Right lobe of liver (tissue), 6 donors: ENCODE data around the gene DELE1. TPM values are rescaled to one million over a fixed set of nuclear protein-coding genes. Genes with fewer than 3 reads are reported as not detected.

Source experiments
- ATAC-seq, 4 donors: fragments of 200-7000 bp; cut with Tn5 transposase; one replicate each; pipeline ENCODE4 v1.9.1; 2020; ENCODE audit warnings: mild to moderate bottlenecking in 4 of 4, moderate library complexity in 4 of 4
- DNase-seq, 3 donors: peaks; one replicate each; pipeline ENCODE4 v3.0.0-alpha.2; 2020
- H3K27ac ChIP-seq, 3 donors: fragments of 200-600 bp; one replicate each; pipeline ENCODE4 v1.8.0; 2022
- H3K27me3 ChIP-seq, 2 donors: fragments of 200-600 bp; one replicate each; pipeline ENCODE4 v1.8.0; 2022
- H3K36me3 ChIP-seq, 4 donors: fragments of 200-600 bp; sonication (generic) in 1 of 4; one replicate each; pipeline versions ENCODE4 v1.5.1 to v1.8.0; 2017 to 2022; ENCODE audit warnings: control low read depth in 1 of 4
- H3K4me1 ChIP-seq, 4 donors: fragments of 200-600 bp; sonication (generic) in 1 of 4; one replicate each; pipeline versions ENCODE4 v1.5.1 to v1.8.0; 2017 to 2022; ENCODE audit warnings: control low read depth in 1 of 4
- H3K4me3 ChIP-seq, 3 donors: fragments of 200-600 bp; one replicate each; pipeline ENCODE4 v1.8.0; 2022
- H3K9me3 ChIP-seq, 4 donors: fragments of 200-600 bp; sonication (generic) in 1 of 4; one replicate each; pipeline versions ENCODE4 v1.5.1 to v1.8.0; 2017 to 2022; ENCODE audit warnings: control low read depth in 1 of 4
- CTCF ChIP-seq, 4 donors: fragments of 200-600 bp in 3 of 4; fragments of 450-650 bp in 1 of 4; IDR thresholded peaks; one replicate each; pipeline versions ENCODE4 v1.5.1 to v1.8.0; 2016 to 2022; ENCODE audit warnings: antibody characterized with exemption in 4 of 4, mild to moderate bottlenecking in 2 of 4
- POLR2A ChIP-seq: fragments of 450-650 bp; IDR thresholded peaks from one replicate; pipeline ENCODE4 v1.6.1; 2017; ENCODE audit warnings: antibody characterized with exemption, mild to moderate bottlenecking
- WGBS: methylation state at CpG from one replicate; pipeline ENCODE4 v1.1.6; 2018; ENCODE audit warnings: low coverage, low lambda C conversion rate; ENCODE audit not compliant: insufficient coverage; ENCODE audit errors: missing lambda C conversion rate; 5-methylcytosine and 5-hydroxymethylcytosine counted together
- intact Hi-C, 2 donors: fragments of 100-400 bp; cut with DNase I; formaldehyde crosslinking; loops; one replicate each; pipeline versions ENCODE4 v1.11.2 to v1.14.1; 2022
- total RNA-seq, 6 experiments: library from RNA; depleted of rRNA in 2 of 6; stranded (reverse); fragments of >200 nt in 2 of 6; fragmentation: NEBNext Ultra II Directional in 3 of 6; extraction: Animal tissue kit (Norgen Biotek cat#: 25700) in 3 of 6; gene quantifications; one replicate each; pipeline versions ENCODE4 v1.1.0 to v1.2.4, GENCODE V29; 2016 to 2023
- donor health status: DM: no; HTN: yes; CAD: no.
- donor health status: DM: no; HTN: no; CAD: no.
- donor health status: DM: no; HTN: no; CAD: no.
- donor health status: DM: no; HTN: yes; CAD: no.
- donor health status: DM: no; HTN: yes; CAD: no.

DELE1 gene
- total RNA-seq, 6 experiments from 2014 or later, result 39.4 to 57.9 (median 43.8) TPM

- no peaks in the 10 kb centered on the region for H3K27me3 ChIP-seq
- TF ChIP-seq POLR2A (no peak), CTCF (IDR thresholded peaks at IDR 0.05) (no peak)
- ATAC-seq (no peak), DNase-seq (no peak)
- intact Hi-C loops, result no loop called here
- no peaks in the 10 kb centered on the region for H3K36me3 ChIP-seq
- no peak overlapping the region for H3K4me3 ChIP-seq
- no peak overlapping the region for H3K27ac ChIP-seq
- H3K4me1 ChIP-seq, result no peaks in the 10 kb centered on the region
- WGBS, result 36% methylated on average over 1 of the region's 1 CpG
- no peaks in the 10 kb centered on the region for H3K9me3 ChIP-seq
Observed at GRCh38 chr5:141906517-141906916, 17.2 kb upstream of the DELE1 start.

GRCh38 chr5:141906972-141907371, 16.7 kb upstream of the DELE1 start:
- intact Hi-C loops, result no loop called here
- no peaks in the 10 kb centered on the region for H3K4me1 ChIP-seq
- no peak for ATAC-seq
- no peaks in the 10 kb centered on the region for H3K36me3 ChIP-seq
- WGBS, result 0% methylated on average over 1 of the region's 1 CpG
- H3K4me3 ChIP-seq, result no peak overlapping the region
- no peaks in the 10 kb centered on the region for H3K27me3 ChIP-seq
- no peak for DNase-seq
- TF ChIP-seq CTCF (IDR thresholded peaks at IDR 0.05) (no peak), POLR2A (no peak)
- no peaks in the 10 kb centered on the region for H3K9me3 ChIP-seq
- H3K27ac ChIP-seq, result no peak overlapping the region

GRCh38 chr5:141908796-141909195, 14.9 kb upstream of the DELE1 start:
- Histone ChIP-seq H3K4me3 (no peak overlapping the region), H3K9me3 (no peaks in the 10 kb centered on the region), H3K27me3 (no peaks in the 10 kb centered on the region), H3K27ac (no peak overlapping the region), H3K36me3 (no peaks in the 10 kb centered on the region), H3K4me1 (peaks cover 0 to 2% (median 0%) of the 10 kb centered on the region in 4 donors)
- 84% methylated on average over 2 of the region's 2 CpGs for WGBS
- no peak for TF ChIP-seq CTCF (IDR thresholded peaks at IDR 0.05)
- no peak for TF ChIP-seq POLR2A
- no peak for ATAC-seq
- no peak for DNase-seq
- intact Hi-C loops, result no loop called here

GRCh38 chr5:141909212-141909611, 14.5 kb upstream of the DELE1 start:
- H3K4me1 ChIP-seq, result peaks cover 0 to 6% (median 0%) of the 10 kb centered on the region in 4 donors
- no peaks in the 10 kb centered on the region for H3K9me3 ChIP-seq
- no peaks in the 10 kb centered on the region for H3K27me3 ChIP-seq
- H3K4me3 ChIP-seq, result no peak overlapping the region
- H3K36me3 ChIP-seq, result no peaks in the 10 kb centered on the region
- 65% methylated on average over 4 of the region's 4 CpGs for WGBS
- no peak overlapping the region for H3K27ac ChIP-seq
- intact Hi-C loops, result no loop called here
- DNase-seq, result no peak
- no peak for ATAC-seq
- TF ChIP-seq CTCF (IDR thresholded peaks at IDR 0.05) (no peak), POLR2A (no peak)

- no peaks in the 10 kb centered on the region for H3K9me3 ChIP-seq
- ATAC-seq, result peak in 3 of 4 donors; percentile 21 to 42 (median 36)
- no peak overlapping the region for H3K27ac ChIP-seq
- peaks cover 0 to 9% (median 0%) of the 10 kb centered on the region in 4 donors for H3K4me1 ChIP-seq
- no peaks in the 10 kb centered on the region for H3K36me3 ChIP-seq
- intact Hi-C loops, result no loop called here
- H3K27me3 ChIP-seq, result no peaks in the 10 kb centered on the region
- H3K4me3 ChIP-seq, result no peak overlapping the region
- no peak for DNase-seq
- no peak for TF ChIP-seq POLR2A
- no CpG with 5 or more reads among the region's 2 CpGs for WGBS
Observed at GRCh38 chr5:141910271-141910673, 13.4 kb upstream of the DELE1 start.
